ENCODE results near the gene RNF2. TPM values are rescaled to one million over a fixed set of nuclear protein-coding genes. Genes with fewer than 3 reads are reported as not detected.
"Not testable (repeated sequence)": the region's sequence is repeated elsewhere in the genome, so short reads cannot be mapped to it uniquely, and the experiment has no call there.

Gene RNF2
- total and polyA plus RNA-seq, 2 donors: 9.8 to 19.3 TPM

GRCh38 chr1:185058876-185059275 lies 13.5 kb downstream of the RNF2 start:
- H3K9me3 ChIP-seq (ENCODE audit: control insufficient read depth in 2 of 2, insufficient read depth in 1 of 2, low read length in 1 of 2): no peaks in the 10 kb centered on the region
- no peaks in the 10 kb centered on the region for H3K36me3 ChIP-seq (ENCODE audit: control insufficient read depth in 2 of 2, insufficient read depth in 2 of 2, low read length in 1 of 2)
- DNase-seq (ENCODE audit: low read depth in 6 of 9, low spot score in 9 of 9): no peak
- no peaks in the 10 kb centered on the region for H3K27me3 ChIP-seq (ENCODE audit: control insufficient read depth in 2 of 2, insufficient read depth in 1 of 2, low read length in 1 of 2)
- H3K4me1 ChIP-seq (ENCODE audit: control insufficient read depth in 2 of 2, insufficient read depth in 2 of 2, low read length in 2 of 2): no peaks in the 10 kb centered on the region
- WGBS: 65% methylated on average over 2 of the region's 2 CpGs
- no peak overlapping the region for H3K27ac ChIP-seq (ENCODE audit: low read depth in 1 of 2, low read length in 1 of 2)
- no peak overlapping the region for H3K4me3 ChIP-seq (ENCODE audit: low read length in 2 of 2)

DNA sequence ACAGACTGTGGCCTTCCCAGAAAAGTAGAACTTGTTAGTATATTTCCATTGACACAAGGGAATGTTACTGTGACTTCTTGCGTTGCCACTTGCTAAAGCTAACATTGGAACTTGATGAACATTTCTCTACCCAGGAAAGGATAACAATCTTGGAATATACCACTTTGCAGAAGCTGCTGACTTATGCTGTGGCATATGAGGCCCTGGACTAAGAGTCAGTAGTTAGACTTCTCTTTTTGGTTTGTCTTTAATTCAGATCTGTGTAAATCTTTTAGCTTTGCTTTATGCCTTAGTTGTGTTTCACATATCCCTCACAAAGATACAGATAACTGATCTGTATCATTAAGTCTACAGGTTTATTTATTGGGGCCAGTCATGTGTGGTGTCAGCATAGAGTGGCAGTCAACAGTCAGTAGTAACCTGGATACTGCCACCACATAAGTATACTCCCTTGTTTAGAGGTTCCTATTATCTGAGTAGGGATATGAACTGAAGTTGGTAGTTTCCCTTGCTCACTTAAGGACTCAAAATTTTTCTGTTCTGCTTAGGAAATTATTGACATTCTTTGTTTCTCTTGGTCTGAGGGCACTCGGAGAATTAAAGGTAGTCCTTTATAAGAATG lies 14.7 kb downstream of the RNF2 start:
- DNase-seq (ENCODE audit: low read depth in 6 of 9, low spot score in 9 of 9): no peak
- no peak overlapping the region for H3K27ac ChIP-seq (ENCODE audit: low read depth in 1 of 2, low read length in 1 of 2)
- no peaks in the 10 kb centered on the region for H3K9me3 ChIP-seq (ENCODE audit: control insufficient read depth in 2 of 2, insufficient read depth in 1 of 2, low read length in 1 of 2)
- H3K4me3 ChIP-seq (ENCODE audit: low read length in 2 of 2): no peak overlapping the region
- no peaks in the 10 kb centered on the region for H3K4me1 ChIP-seq (ENCODE audit: control insufficient read depth in 2 of 2, insufficient read depth in 2 of 2, low read length in 2 of 2)
- no peaks in the 10 kb centered on the region for H3K27me3 ChIP-seq (ENCODE audit: control insufficient read depth in 2 of 2, insufficient read depth in 1 of 2, low read length in 1 of 2)
- 98% methylated on average over 2 of the region's 2 CpGs for WGBS
- H3K36me3 ChIP-seq (ENCODE audit: control insufficient read depth in 2 of 2, insufficient read depth in 2 of 2, low read length in 1 of 2): no peaks in the 10 kb centered on the region

GRCh38 chr1:185062710-185063370 lies 17.5 kb downstream of the RNF2 start:
- Histone ChIP-seq H3K27me3 (ENCODE audit: control insufficient read depth in 2 of 2, insufficient read depth in 1 of 2, low read length in 1 of 2) (no peaks in the 10 kb centered on the region), H3K36me3 (ENCODE audit: control insufficient read depth in 2 of 2, insufficient read depth in 2 of 2, low read length in 1 of 2) (no peaks in the 10 kb centered on the region), H3K9me3 (ENCODE audit: control insufficient read depth in 2 of 2, insufficient read depth in 1 of 2, low read length in 1 of 2) (peaks cover 0 to 4% of the 10 kb centered on the region in 2 donors), H3K27ac (ENCODE audit: low read depth in 1 of 2, low read length in 1 of 2) (no peak overlapping the region), H3K4me3 (ENCODE audit: low read length in 2 of 2) (no peak overlapping the region), H3K4me1 (ENCODE audit: control insufficient read depth in 2 of 2, insufficient read depth in 2 of 2, low read length in 2 of 2) (no peaks in the 10 kb centered on the region)
- WGBS: 82% methylated on average over 1 of the region's 1 CpG
- no peak for DNase-seq (ENCODE audit: low read depth in 6 of 9, low spot score in 9 of 9)

DNA sequence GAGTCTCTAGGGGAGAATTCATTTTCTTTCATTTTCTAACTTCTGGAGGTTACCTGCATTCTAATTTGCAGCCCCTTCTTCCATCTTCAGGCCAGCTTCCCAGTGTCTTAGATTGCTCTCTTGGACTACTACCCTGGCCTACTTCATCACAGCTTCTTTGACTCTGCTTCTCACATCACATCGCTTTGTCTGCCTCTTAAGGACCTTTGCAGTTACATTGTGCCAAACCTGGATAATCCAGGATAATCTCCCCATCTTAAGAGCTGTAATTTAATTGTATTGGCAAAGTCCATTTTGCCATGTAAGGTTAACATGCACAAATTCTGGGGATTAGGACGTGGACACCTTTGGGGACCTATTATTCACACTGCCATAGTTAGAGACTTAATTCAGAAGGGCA lies 18.4 kb downstream of the RNF2 start:
- Histone ChIP-seq H3K4me3 (ENCODE audit: low read length in 2 of 2) (no peak overlapping the region), H3K27me3 (ENCODE audit: control insufficient read depth in 2 of 2, insufficient read depth in 1 of 2, low read length in 1 of 2) (no peaks in the 10 kb centered on the region), H3K36me3 (ENCODE audit: control insufficient read depth in 2 of 2, insufficient read depth in 2 of 2, low read length in 1 of 2) (no peaks in the 10 kb centered on the region), H3K4me1 (ENCODE audit: control insufficient read depth in 2 of 2, insufficient read depth in 2 of 2, low read length in 2 of 2) (no peaks in the 10 kb centered on the region), H3K9me3 (ENCODE audit: control insufficient read depth in 2 of 2, insufficient read depth in 1 of 2, low read length in 1 of 2) (peaks cover 0 to 4% of the 10 kb centered on the region in 2 donors), H3K27ac (ENCODE audit: low read depth in 1 of 2, low read length in 1 of 2) (no peak overlapping the region)
- WGBS: 98% methylated on average over 2 of the region's 2 CpGs
- no peak for DNase-seq (ENCODE audit: low read depth in 6 of 9, low spot score in 9 of 9)

- 97% methylated on average over 3 of the region's 3 CpGs for WGBS
- not testable (repeated sequence) for H3K27me3 ChIP-seq (ENCODE audit: control insufficient read depth in 2 of 2, insufficient read depth in 1 of 2, low read length in 1 of 2); H3K9me3 ChIP-seq (ENCODE audit: control insufficient read depth in 2 of 2, insufficient read depth in 1 of 2, low read length in 1 of 2); H3K4me3 ChIP-seq (ENCODE audit: low read length in 2 of 2); DNase-seq (ENCODE audit: low read depth in 6 of 9, low spot score in 9 of 9); H3K4me1 ChIP-seq (ENCODE audit: control insufficient read depth in 2 of 2, insufficient read depth in 2 of 2, low read length in 2 of 2); H3K36me3 ChIP-seq (ENCODE audit: control insufficient read depth in 2 of 2, insufficient read depth in 2 of 2, low read length in 1 of 2); H3K27ac ChIP-seq (ENCODE audit: low read depth in 1 of 2, low read length in 1 of 2)
These were observed 19.6 kb downstream of the RNF2 start for GRCh38 chr1:185065006-185065405.

GRCh38 chr1:185066181-185066580 lies 20.8 kb downstream of the RNF2 start:
- peaks cover 0 to 4% of the 10 kb centered on the region in 2 donors for H3K9me3 ChIP-seq (ENCODE audit: control insufficient read depth in 2 of 2, insufficient read depth in 1 of 2, low read length in 1 of 2)
- H3K27ac ChIP-seq (ENCODE audit: low read depth in 1 of 2, low read length in 1 of 2): no peak overlapping the region
- H3K4me3 ChIP-seq (ENCODE audit: low read length in 2 of 2): no peak overlapping the region
- no peak for DNase-seq (ENCODE audit: low read depth in 6 of 9, low spot score in 9 of 9)
- WGBS: 97% methylated on average over 2 of the region's 2 CpGs
- H3K4me1 ChIP-seq (ENCODE audit: control insufficient read depth in 2 of 2, insufficient read depth in 2 of 2, low read length in 2 of 2): no peaks in the 10 kb centered on the region
- H3K36me3 ChIP-seq (ENCODE audit: control insufficient read depth in 2 of 2, insufficient read depth in 2 of 2, low read length in 1 of 2): no peaks in the 10 kb centered on the region
- H3K27me3 ChIP-seq (ENCODE audit: control insufficient read depth in 2 of 2, insufficient read depth in 1 of 2, low read length in 1 of 2): no peaks in the 10 kb centered on the region

DNA sequence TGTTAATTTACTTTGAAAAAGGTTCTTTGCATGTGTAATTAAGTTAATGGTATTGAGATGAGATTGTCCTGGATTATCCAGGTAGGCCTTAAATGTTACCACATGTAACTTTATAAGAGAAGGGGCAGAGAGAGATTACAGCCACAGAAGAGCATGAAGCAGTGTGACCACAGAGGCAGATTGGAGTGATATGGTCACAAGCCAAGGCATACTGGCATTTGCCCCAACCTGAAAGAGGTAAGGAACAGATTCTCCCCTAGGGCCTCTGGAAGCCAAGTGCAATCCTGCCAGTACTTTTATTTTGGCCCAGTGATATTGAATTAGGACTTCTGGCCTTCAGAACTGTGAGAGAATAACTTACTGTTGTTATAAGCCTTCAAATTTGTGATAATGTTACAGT lies 23.0 kb downstream of the RNF2 start:
- Histone ChIP-seq H3K36me3 (ENCODE audit: control insufficient read depth in 2 of 2, insufficient read depth in 2 of 2, low read length in 1 of 2) (no peaks in the 10 kb centered on the region), H3K27me3 (ENCODE audit: control insufficient read depth in 2 of 2, insufficient read depth in 1 of 2, low read length in 1 of 2) (no peaks in the 10 kb centered on the region)

DNA sequence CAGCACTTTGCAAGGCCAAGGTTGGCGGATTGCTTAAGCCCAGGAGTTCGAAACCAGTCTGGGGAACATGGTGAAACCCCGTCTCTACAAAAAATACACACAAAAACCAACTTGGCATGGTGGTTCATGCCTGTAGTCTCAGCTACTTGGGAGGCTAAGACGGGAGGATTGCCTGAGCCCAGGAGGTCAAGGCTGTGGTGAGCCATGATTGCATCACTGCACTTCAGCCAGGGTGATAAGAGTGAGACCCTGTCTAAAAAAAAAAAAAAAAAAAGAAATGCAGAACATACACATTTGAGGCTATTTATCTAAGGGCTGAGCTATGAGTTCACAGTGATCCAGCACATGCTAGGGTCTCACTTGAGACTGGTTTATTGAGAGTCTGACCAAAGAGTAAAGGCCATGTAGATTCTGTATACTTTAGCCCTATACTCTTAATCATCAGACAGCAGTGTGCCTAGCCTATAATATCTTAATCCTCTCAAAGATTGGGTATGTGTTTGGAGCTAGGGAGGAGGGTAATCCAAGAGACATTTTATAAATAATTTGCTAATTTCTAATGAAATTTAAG lies 23.9 kb downstream of the RNF2 start:
- DNase-seq (ENCODE audit: low read depth in 6 of 9, low spot score in 9 of 9): no peak
- Histone ChIP-seq H3K36me3 (ENCODE audit: control insufficient read depth in 2 of 2, insufficient read depth in 2 of 2, low read length in 1 of 2) (no peaks in the 10 kb centered on the region), H3K27ac (ENCODE audit: low read depth in 1 of 2, low read length in 1 of 2) (no peak overlapping the region), H3K4me1 (ENCODE audit: control insufficient read depth in 2 of 2, insufficient read depth in 2 of 2, low read length in 2 of 2) (no peaks in the 10 kb centered on the region), H3K9me3 (ENCODE audit: control insufficient read depth in 2 of 2, insufficient read depth in 1 of 2, low read length in 1 of 2) (peaks cover 0 to 4% of the 10 kb centered on the region in 2 donors), H3K4me3 (ENCODE audit: low read length in 2 of 2) (no peak overlapping the region), H3K27me3 (ENCODE audit: control insufficient read depth in 2 of 2, insufficient read depth in 1 of 2, low read length in 1 of 2) (no peaks in the 10 kb centered on the region)
- WGBS: 97% methylated on average over 4 of the region's 4 CpGs

More for the DNA sequence above, 23.0 kb downstream of the RNF2 start:
- DNase-seq (ENCODE audit: low read depth in 6 of 9, low spot score in 9 of 9): no peak
- H3K27ac ChIP-seq (ENCODE audit: low read depth in 1 of 2, low read length in 1 of 2): no peak overlapping the region
- no peaks in the 10 kb centered on the region for H3K4me1 ChIP-seq (ENCODE audit: control insufficient read depth in 2 of 2, insufficient read depth in 2 of 2, low read length in 2 of 2)
- H3K9me3 ChIP-seq (ENCODE audit: control insufficient read depth in 2 of 2, insufficient read depth in 1 of 2, low read length in 1 of 2): peaks cover 0 to 4% of the 10 kb centered on the region in 2 donors
- H3K4me3 ChIP-seq (ENCODE audit: low read length in 2 of 2): no peak overlapping the region

GRCh38 chr1:185070051-185070450 lies 24.7 kb downstream of the RNF2 start:
- no peak overlapping the region for H3K4me3 ChIP-seq (ENCODE audit: low read length in 2 of 2)
- DNase-seq (ENCODE audit: low read depth in 6 of 9, low spot score in 9 of 9): no peak
- H3K4me1 ChIP-seq (ENCODE audit: control insufficient read depth in 2 of 2, insufficient read depth in 2 of 2, low read length in 2 of 2): no peaks in the 10 kb centered on the region
- no peaks in the 10 kb centered on the region for H3K36me3 ChIP-seq (ENCODE audit: control insufficient read depth in 2 of 2, insufficient read depth in 2 of 2, low read length in 1 of 2)
- no peak overlapping the region for H3K27ac ChIP-seq (ENCODE audit: low read depth in 1 of 2, low read length in 1 of 2)
- H3K9me3 ChIP-seq (ENCODE audit: control insufficient read depth in 2 of 2, insufficient read depth in 1 of 2, low read length in 1 of 2): peaks cover 0 to 4% of the 10 kb centered on the region in 2 donors
- no peaks in the 10 kb centered on the region for H3K27me3 ChIP-seq (ENCODE audit: control insufficient read depth in 2 of 2, insufficient read depth in 1 of 2, low read length in 1 of 2)

All from thymus (tissue), 11 donors.